Testis (tissue), 3 donors: ENCODE results near the gene BTG4. TPM values are rescaled to one million over a fixed set of nuclear protein-coding genes. Genes with fewer than 3 reads are reported as not detected.

Experiments
- DNase-seq: peaks from one replicate; pipeline ENCODE4 v3.0.0-alpha.2; 2019
- H3K27ac ChIP-seq, 2 donors: fragments of 200-600 bp; sonication (generic); one replicate each; pipeline ENCODE4 v1.5.1; 2019
- H3K27me3 ChIP-seq: fragments of 200-600 bp; sonication (generic); one replicate; pipeline ENCODE4 v1.5.1; 2019
- H3K36me3 ChIP-seq: fragments of 200-600 bp; sonication (generic); one replicate; pipeline ENCODE4 v1.5.1; 2017; ENCODE audit warnings: low read depth; ENCODE audit errors: missing control alignments
- H3K4me1 ChIP-seq: fragments of 200-600 bp; sonication (generic); one replicate; pipeline ENCODE4 v1.5.1; 2019
- H3K4me3 ChIP-seq, 2 donors: fragments of 200-600 bp; sonication (generic); one replicate each; pipeline ENCODE4 v1.5.1; 2017 to 2019
- H3K9me3 ChIP-seq: fragments of 200-600 bp; sonication (generic); one replicate; pipeline ENCODE4 v1.5.1; 2017
- POLR2A ChIP-seq: fragments of 450-650 bp; IDR thresholded peaks from one replicate; pipeline ENCODE4 v1.6.1; 2017; ENCODE audit warnings: antibody characterized with exemption, mild to moderate bottlenecking, moderate library complexity
- WGBS, 2 donors: methylation state at CpG; one replicate each; pipeline ENCODE4 v1.1.5; 2018; 5-methylcytosine and 5-hydroxymethylcytosine counted together
- intact Hi-C: fragments of 100-400 bp; cut with DNase I; formaldehyde crosslinking; loops from one replicate; pipeline ENCODE4 v1.15.1; 2023; ENCODE audit warnings: low total_unique reads
- polyA plus RNA-seq: library from polyadenylated mRNA; stranded (reverse); fragments of 350-450 nt; fragmentation: Illumina TruSeq; extraction: RNeasy Lipid Tissue Mini Kit (QIAGEN cat#74804); gene quantifications from one replicate; pipeline ENCODE4 v1.2.3, GENCODE V29; 2014; ENCODE audit warnings: low read depth, low replicate concordance; ENCODE audit not compliant: insufficient read depth
- total RNA-seq, 2 donors: library from RNA; depleted of rRNA; stranded (reverse); fragments of >200 nt; gene quantifications; one replicate each; pipeline ENCODE4 v1.2.3, GENCODE V29; 2016
- TF ChIP-seq, protein P1 (sequence below), 3 experiments: fragments of 450-650 bp in 2 of 3; fragments of 200-600 bp in 1 of 3; sonication (generic) in 1 of 3; IDR thresholded peaks; one replicate each; pipeline ENCODE4 v1.5.1; 2016 to 2019; ENCODE audit warnings: antibody characterized with exemption in 3 of 3, mild to moderate bottlenecking in 2 of 3, moderate library complexity in 1 of 3

The BTG4 gene
- total and polyA plus RNA-seq, 3 donors from 2014 or later = 8.7 to 36.8 (median 26.6) TPM

DNA sequence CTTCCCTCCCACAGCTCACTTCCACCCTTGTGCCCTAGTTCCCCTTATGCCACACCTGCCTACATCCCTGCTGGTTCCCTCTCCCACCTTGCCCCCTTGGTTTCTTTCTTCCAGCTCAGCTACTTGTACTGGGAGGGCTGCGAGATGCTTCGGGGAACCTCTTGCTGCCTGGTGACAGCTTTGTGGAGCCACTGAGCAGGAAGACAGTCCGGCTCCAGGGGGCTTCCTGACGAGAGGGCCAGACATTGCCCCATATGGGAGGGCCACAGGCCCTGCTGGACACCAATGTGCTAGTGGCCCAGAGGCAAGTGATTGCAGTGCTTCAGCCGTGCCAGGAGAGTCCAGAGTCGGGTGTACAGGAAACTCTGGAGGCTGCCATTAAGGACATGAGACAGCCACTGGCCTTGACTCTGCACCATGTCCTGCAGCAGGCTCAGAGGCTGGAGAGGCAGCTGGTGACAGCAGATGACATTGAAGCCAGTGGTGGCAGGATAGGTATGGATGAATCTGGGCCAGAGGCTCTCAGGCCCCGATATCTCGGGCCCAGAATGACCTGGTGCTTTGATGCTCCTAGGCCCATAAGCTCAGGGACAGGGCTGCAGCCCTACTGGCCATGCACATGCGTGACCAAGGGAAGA lies 54.3 kb downstream of the BTG4 start:
- no peak for TF ChIP-seq POLR2A
- TF ChIP-seq, protein P1, sequence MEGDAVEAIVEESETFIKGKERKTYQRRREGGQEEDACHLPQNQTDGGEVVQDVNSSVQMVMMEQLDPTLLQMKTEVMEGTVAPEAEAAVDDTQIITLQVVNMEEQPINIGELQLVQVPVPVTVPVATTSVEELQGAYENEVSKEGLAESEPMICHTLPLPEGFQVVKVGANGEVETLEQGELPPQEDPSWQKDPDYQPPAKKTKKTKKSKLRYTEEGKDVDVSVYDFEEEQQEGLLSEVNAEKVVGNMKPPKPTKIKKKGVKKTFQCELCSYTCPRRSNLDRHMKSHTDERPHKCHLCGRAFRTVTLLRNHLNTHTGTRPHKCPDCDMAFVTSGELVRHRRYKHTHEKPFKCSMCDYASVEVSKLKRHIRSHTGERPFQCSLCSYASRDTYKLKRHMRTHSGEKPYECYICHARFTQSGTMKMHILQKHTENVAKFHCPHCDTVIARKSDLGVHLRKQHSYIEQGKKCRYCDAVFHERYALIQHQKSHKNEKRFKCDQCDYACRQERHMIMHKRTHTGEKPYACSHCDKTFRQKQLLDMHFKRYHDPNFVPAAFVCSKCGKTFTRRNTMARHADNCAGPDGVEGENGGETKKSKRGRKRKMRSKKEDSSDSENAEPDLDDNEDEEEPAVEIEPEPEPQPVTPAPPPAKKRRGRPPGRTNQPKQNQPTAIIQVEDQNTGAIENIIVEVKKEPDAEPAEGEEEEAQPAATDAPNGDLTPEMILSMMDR (IDR thresholded peaks at IDR 0.05) = no peak
- Histone ChIP-seq H3K4me1 (no peaks in the 10 kb centered on the region), H3K9me3 (no peaks in the 10 kb centered on the region), H3K27ac (no peak overlapping the region), H3K4me3 (no peak overlapping the region), H3K27me3 (no peaks in the 10 kb centered on the region), H3K36me3 (no peaks in the 10 kb centered on the region)
- intact Hi-C loops = no loop called here
- no peak for DNase-seq
- 95% methylated on average over 6 to 9 of the region's 9 CpGs for whole genome bisulfite sequencing, 2 donors

DNA sequence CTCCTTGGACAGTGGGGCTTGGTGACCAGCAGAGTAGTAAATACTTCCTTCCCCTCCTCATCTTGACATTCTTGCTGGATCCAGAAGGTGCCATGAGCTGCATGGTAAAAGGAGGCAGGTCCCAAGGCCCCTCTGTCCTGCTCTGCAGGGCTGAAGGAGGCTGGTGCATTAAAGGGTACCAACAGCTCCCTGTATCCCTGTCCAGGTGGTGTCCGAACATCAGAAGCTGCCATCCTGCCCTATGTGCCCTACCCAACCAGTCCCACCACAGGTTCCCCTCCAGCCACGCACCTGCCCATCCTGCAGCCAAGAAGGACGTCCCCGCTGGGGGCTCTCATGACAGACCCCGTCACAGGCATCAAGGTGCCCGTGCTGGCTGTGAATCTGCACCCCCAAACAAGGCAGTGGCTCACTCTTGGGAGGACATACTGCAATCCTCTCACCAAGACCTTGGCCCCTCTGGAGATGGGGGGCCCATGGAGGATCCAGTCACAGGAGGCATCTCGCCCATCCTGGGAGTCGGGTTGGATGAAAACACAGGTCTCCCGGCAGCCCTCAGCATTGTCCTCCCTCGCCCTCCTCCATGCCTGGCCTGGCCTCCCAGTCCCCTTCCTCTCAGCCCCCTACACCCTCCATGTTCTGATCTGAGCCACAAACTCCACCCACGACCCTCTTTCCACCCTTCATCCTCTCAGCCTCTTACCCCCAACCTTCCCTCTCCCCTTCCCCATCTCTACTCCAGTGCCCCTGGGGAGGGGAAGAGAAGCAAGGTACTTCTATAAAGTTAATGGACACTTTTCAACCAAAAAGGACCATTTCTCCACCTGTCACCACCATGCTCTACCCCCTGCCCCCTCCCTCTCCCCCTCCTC lies 55.1 kb downstream of the BTG4 start:
- DNase-seq = no peak
- Histone ChIP-seq H3K36me3 (no peaks in the 10 kb centered on the region), H3K27ac (no peak overlapping the region), H3K27me3 (no peaks in the 10 kb centered on the region), H3K4me3 (no peak overlapping the region), H3K4me1 (no peaks in the 10 kb centered on the region), H3K9me3 (no peaks in the 10 kb centered on the region)
- WGBS, 2 donors = 86 to 97% methylated on average over 6 to 11 of the region's 11 CpGs
- intact Hi-C loops = no loop called here
- TF ChIP-seq POLR2A = no peak
- TF ChIP-seq, protein P1 (IDR thresholded peaks at IDR 0.05) = no peak

DNA sequence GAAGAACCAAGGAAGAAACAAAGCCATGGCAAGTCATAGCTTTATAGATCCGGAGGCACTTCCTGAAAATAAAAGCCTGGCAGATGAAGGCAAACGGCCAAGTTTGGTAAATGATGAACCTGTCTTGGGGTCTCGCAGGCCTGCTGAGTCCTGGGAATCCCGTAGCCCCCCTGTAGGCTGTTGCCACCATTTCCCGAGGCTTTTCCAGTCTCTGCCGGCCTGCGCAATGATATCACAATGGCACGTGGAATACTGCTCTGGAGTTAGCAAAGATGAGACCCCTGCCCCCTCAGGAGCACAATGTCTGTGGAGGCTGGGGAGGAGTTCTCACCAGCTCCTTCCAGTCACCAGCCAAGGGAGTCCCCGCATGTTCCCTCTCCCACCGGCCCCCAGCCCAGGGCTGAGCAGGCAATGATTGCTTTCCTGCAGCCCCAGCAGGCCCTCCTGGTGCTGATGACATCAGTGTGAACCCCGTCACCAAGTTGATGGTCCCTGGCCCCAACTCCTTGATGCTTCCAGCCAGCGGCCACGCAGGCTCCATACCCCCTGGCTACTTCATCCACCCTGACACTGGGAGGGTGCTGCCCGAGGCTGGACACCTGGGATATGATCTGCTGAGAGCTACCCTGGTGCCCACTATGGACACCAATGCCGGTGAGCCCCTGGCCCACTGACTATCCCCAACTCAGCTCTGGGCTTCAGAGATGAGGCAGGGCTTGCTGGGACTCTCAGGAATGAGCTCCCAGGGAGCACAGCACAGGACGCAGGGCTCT lies 55.9 kb downstream of the BTG4 start:
- H3K4me3 ChIP-seq = no peak overlapping the region
- no peak overlapping the region for H3K27ac ChIP-seq
- no peaks in the 10 kb centered on the region for H3K9me3 ChIP-seq
- no peaks in the 10 kb centered on the region for H3K36me3 ChIP-seq
- TF ChIP-seq POLR2A = no peak
- TF ChIP-seq, protein P1 (IDR thresholded peaks at IDR 0.05) = no peak
- intact Hi-C loops = no loop called here
- no peaks in the 10 kb centered on the region for H3K4me1 ChIP-seq
- DNase-seq = no peak
- 74 to 92% methylated on average over 7 to 16 of the region's 16 CpGs for WGBS, 2 donors
- H3K27me3 ChIP-seq = no peaks in the 10 kb centered on the region

DNA sequence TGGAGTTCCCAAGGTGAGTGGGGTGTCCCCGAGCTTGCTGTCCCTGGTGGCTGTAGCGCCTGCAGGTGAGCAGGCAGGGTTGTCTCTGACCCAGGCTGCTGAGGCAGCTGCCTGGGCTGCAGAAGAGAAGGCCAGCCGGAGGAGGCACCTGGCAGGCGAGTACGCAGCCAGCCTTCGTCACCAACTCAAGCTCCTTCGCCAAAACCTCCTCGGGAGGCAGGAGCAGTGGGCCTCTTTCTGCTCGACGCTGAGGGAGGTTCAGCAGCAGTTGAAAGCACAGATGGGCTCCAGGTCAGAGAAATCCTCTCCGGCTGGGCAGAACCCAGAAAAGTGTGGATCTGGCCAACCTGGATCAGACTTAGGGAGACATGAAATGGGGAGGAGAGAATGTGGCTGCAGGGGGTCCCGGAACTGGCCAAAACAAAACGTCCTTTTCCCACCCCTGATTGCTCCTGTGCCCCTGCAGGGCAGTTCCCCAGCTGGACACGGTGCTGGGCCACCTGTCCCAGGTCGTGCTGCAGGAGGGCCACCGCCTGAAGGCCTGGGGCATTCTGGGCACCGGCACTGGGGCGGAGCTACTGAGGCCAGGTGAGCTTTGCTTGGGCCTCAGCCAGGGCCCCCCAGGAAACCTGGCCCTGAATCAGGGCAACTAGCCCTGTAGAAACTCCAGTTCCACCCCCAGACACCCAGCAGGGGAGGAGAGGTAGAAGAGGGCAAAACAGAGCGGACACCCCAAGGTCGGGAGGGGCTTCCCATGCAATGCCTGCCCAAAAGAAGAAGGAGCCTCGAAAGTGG lies 56.7 kb downstream of the BTG4 start:
- Histone ChIP-seq H3K36me3 (no peaks in the 10 kb centered on the region), H3K4me3 (no peak overlapping the region), H3K4me1 (no peaks in the 10 kb centered on the region), H3K27ac (no peak overlapping the region), H3K9me3 (no peaks in the 10 kb centered on the region), H3K27me3 (no peaks in the 10 kb centered on the region)
- no peak for DNase-seq
- TF ChIP-seq, protein P1 (IDR thresholded peaks at IDR 0.05) = no peak
- no peak for TF ChIP-seq POLR2A
- 72 to 76% methylated on average over 18 to 21 of the region's 21 CpGs for WGBS, 2 donors
- intact Hi-C loops = no loop called here
